Measurements from ENCODE around the gene NRSN2. TPM values are rescaled to one million over a fixed set of nuclear protein-coding genes. Genes with fewer than 3 reads are reported as not detected.

NRSN2 gene
- total and polyA plus RNA-seq, 2 donors (not counting 1 experiment from before 2014, with no cell fraction given): 5.0 to 8.6 TPM

DNA sequence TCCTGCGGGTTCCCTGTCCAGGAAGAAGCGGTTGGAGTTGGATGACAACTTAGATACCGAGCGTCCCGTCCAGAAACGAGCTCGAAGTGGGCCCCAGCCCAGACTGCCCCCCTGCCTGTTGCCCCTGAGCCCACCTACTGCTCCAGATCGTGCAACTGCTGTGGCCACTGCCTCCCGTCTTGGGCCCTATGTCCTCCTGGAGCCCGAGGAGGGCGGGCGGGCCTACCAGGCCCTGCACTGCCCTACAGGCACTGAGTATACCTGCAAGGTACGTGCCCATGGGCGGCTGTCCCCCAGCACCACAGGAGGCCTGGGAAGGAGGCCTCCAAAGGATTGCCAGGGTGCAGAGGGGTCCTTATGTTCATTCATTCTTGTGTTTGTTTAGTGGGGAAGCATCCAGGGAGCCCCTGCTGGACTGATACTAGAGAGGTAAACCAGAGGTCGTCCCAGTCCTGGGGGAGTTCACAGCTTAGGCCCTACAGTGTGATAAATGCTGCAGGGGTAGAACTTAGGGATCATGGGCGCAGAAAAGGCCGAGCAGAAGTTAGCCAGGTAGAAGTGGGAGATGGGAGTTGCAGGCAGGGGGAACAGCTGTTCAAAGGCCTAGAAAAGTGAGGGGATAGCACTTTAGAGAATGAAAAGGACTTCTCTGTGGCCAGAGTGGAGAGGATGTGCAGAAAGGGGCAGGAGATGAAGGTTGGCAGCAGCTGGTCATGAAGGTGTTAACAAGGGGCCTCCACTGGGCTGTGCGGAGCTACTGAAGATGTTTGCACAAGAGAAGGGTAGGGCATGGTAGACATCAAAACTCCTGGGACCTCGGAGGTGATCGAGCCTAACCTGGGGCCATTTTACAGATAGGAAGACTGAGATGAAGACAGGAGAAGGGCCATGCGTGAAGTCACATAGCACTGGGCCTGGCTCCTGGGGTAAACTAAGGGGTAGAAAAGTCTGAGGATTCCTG lies 41.4 kb downstream of the NRSN2 start:
- Mint-ChIP-seq H3K27ac (no peak overlapping the region), H3K27me3 (no peaks in the 10 kb centered on the region), H3K4me1 (peaks cover 5% of the 10 kb centered on the region), H3K9me3 (ENCODE audit: insufficient read depth) (no peaks in the 10 kb centered on the region), H3K4me3 (no peak overlapping the region)
- 97% methylated on average over 21 of the region's 21 CpGs for WGBS (ENCODE audit: insufficient coverage)
- ChIA-PET CTCF (interaction anchor here (0.6 to 2.6 kb wide), 2 partner anchors 34 to 58 kb away, joined by 3 to 6 read pairs; no protein-coding TSS in a partner anchor), POLR2A (no interaction called here)
- DNase-seq (no peak), ATAC-seq (ENCODE audit: low read depth) (no peak)
- intact Hi-C loops (cut with micrococcal nuclease): no loop called here
- H4K20me1 ChIP-seq (ENCODE audit: control insufficient read depth, insufficient read depth, low read length, poor library complexity, severe bottlenecking): peaks cover 18% of the 10 kb centered on the region
- H3K9ac ChIP-seq (ENCODE audit: low read length): no peak overlapping the region
- no peak overlapping the region for H3K4me3 ChIP-seq (ENCODE audit: control extremely low read depth in 1 of 5, extremely low read depth in 1 of 5, insufficient read depth in 1 of 5, low read depth in 2 of 5, low read length in 4 of 5)
- H3K9me3 ChIP-seq (ENCODE audit: control extremely low read depth in 1 of 3, control insufficient read depth in 2 of 3, insufficient read depth in 1 of 3, low read length in 2 of 3): no peaks in the 10 kb centered on the region
- H3K36me3 ChIP-seq (replicated peaks in 1 of 2; ENCODE audit: control extremely low read depth in 1 of 2, control insufficient read depth in 1 of 2, extremely low read depth in 1 of 2, insufficient read depth in 2 of 2, low read length in 1 of 2): peaks cover 4 to 50% of the 10 kb centered on the region in 2 experiments
- H3K27ac ChIP-seq (ENCODE audit: low read length in 2 of 2): no peak overlapping the region
- H3K79me2 ChIP-seq (ENCODE audit: control insufficient read depth, insufficient read depth, low read length): peaks cover 28% of the 10 kb centered on the region
- H3K4me2 ChIP-seq (replicated peaks; ENCODE audit: low read depth, low read length, poor library complexity, severe bottlenecking): no peak overlapping the region
- no peak overlapping the region for H2AFZ ChIP-seq (ENCODE audit: insufficient read depth, low read depth, low read length, poor library complexity, severe bottlenecking)
- no peaks in the 10 kb centered on the region for H3K4me1 ChIP-seq (ENCODE audit: control insufficient read depth in 2 of 2, insufficient read depth in 2 of 2, low read length in 2 of 2)
- no peaks in the 10 kb centered on the region for H3K27me3 ChIP-seq (replicated peaks in 1 of 4; ENCODE audit: control extremely low read depth in 1 of 4, control insufficient read depth in 3 of 4, insufficient read depth in 4 of 4, low read length in 3 of 4)
- TF ChIP-seq EZH2 (IDR thresholded peaks at IDR 0.05; ENCODE audit: borderline replicate concordance, insufficient read depth, low read depth, low read length, poor library complexity, severe bottlenecking): no peak
- TF ChIP-seq, protein P1, sequence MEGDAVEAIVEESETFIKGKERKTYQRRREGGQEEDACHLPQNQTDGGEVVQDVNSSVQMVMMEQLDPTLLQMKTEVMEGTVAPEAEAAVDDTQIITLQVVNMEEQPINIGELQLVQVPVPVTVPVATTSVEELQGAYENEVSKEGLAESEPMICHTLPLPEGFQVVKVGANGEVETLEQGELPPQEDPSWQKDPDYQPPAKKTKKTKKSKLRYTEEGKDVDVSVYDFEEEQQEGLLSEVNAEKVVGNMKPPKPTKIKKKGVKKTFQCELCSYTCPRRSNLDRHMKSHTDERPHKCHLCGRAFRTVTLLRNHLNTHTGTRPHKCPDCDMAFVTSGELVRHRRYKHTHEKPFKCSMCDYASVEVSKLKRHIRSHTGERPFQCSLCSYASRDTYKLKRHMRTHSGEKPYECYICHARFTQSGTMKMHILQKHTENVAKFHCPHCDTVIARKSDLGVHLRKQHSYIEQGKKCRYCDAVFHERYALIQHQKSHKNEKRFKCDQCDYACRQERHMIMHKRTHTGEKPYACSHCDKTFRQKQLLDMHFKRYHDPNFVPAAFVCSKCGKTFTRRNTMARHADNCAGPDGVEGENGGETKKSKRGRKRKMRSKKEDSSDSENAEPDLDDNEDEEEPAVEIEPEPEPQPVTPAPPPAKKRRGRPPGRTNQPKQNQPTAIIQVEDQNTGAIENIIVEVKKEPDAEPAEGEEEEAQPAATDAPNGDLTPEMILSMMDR (IDR thresholded peaks at IDR 0.05): no peak

DNA sequence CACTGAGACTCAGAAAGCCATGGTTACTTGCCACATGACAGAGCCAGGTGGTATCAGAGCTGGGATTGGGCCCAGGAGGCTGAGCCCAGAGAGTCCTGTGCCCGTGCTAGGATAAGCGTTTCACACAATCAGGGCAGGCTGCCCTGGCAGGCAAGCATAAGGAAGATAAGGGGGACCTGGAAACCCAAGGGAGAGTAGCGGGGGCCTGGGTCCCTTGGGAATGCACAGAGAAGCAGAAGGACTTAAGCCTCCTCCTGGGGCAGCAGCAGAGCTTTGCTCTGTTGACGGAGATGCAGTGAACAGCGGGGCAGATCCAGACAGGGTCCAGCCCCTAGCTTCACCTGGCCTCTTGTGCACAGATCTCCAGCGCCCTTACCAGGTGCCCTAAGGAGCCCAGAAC lies 42.3 kb downstream of the NRSN2 start:
- H3K4me1 Mint-ChIP-seq: no peaks in the 10 kb centered on the region

More for the DNA sequence above, 42.3 kb downstream of the NRSN2 start:
- intact Hi-C loops (cut with micrococcal nuclease): no loop called here
- Mint-ChIP-seq H3K9me3 (ENCODE audit: insufficient read depth) (no peaks in the 10 kb centered on the region), H3K27me3 (no peaks in the 10 kb centered on the region), H3K4me3 (no peak overlapping the region), H3K27ac (no peak overlapping the region)
- Histone ChIP-seq H3K9ac (ENCODE audit: low read length) (no peak overlapping the region), H3K4me2 (replicated peaks; ENCODE audit: low read depth, low read length, poor library complexity, severe bottlenecking) (no peak overlapping the region), H3K9me3 (ENCODE audit: control extremely low read depth in 1 of 3, control insufficient read depth in 2 of 3, insufficient read depth in 1 of 3, low read length in 2 of 3) (no peaks in the 10 kb centered on the region), H3K4me3 (ENCODE audit: control extremely low read depth in 1 of 5, extremely low read depth in 1 of 5, insufficient read depth in 1 of 5, low read depth in 2 of 5, low read length in 4 of 5) (no peak overlapping the region), H2AFZ (ENCODE audit: insufficient read depth, low read depth, low read length, poor library complexity, severe bottlenecking) (no peak overlapping the region), H3K27me3 (replicated peaks in 1 of 4; ENCODE audit: control extremely low read depth in 1 of 4, control insufficient read depth in 3 of 4, insufficient read depth in 4 of 4, low read length in 3 of 4) (no peaks in the 10 kb centered on the region), H3K79me2 (ENCODE audit: control insufficient read depth, insufficient read depth, low read length) (peaks cover 23% of the 10 kb centered on the region), H3K36me3 (replicated peaks in 1 of 2; ENCODE audit: control extremely low read depth in 1 of 2, control insufficient read depth in 1 of 2, extremely low read depth in 1 of 2, insufficient read depth in 2 of 2, low read length in 1 of 2) (peaks cover 4 to 54% of the 10 kb centered on the region in 2 experiments), H3K27ac (ENCODE audit: low read length in 2 of 2) (no peak overlapping the region), H4K20me1 (ENCODE audit: control insufficient read depth, insufficient read depth, low read length, poor library complexity, severe bottlenecking) (peaks cover 12% of the 10 kb centered on the region), H3K4me1 (ENCODE audit: control insufficient read depth in 2 of 2, insufficient read depth in 2 of 2, low read length in 2 of 2) (no peaks in the 10 kb centered on the region)
- POLR2A ChIA-PET: no interaction called here
- CTCF ChIA-PET: interaction anchor here (0.6 kb wide), 1 partner anchor 57 kb away, joined by 3 read pairs; no protein-coding TSS in a partner anchor
- WGBS (ENCODE audit: insufficient coverage): 89% methylated on average over 5 of the region's 6 CpGs
- no peak for ATAC-seq (ENCODE audit: low read depth)
- TF ChIP-seq, protein P1 (IDR thresholded peaks at IDR 0.05): no peak
- no peak for TF ChIP-seq EZH2 (IDR thresholded peaks at IDR 0.05; ENCODE audit: borderline replicate concordance, insufficient read depth, low read depth, low read length, poor library complexity, severe bottlenecking)
- DNase-seq: no peak
